ENCODE data around the gene SLC1A4.

DNA sequence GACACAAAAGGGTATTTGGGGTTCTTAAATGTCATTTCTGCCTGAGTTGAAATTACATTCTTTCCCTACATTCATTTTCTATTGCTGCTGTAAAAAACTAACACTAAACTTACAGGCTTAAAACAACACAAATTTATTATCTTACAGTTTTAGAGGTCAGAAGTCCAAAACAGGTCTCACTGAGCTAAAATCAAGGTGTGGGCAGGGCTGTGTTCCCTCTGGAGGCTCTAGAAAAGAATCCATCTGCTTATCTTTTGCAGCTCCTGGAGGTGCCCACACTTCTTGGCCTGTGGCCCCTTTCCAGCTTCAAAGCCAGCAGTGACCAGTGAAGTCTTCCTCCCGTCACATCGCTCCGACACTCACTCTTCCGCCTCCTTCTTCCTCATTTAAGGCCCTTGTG lies 23.2 kb upstream of the SLC1A4 start:
- no peak for TF ChIP-seq POLR2A (IDR thresholded peaks at IDR 0.05)
- TF ChIP-seq, protein P1, sequence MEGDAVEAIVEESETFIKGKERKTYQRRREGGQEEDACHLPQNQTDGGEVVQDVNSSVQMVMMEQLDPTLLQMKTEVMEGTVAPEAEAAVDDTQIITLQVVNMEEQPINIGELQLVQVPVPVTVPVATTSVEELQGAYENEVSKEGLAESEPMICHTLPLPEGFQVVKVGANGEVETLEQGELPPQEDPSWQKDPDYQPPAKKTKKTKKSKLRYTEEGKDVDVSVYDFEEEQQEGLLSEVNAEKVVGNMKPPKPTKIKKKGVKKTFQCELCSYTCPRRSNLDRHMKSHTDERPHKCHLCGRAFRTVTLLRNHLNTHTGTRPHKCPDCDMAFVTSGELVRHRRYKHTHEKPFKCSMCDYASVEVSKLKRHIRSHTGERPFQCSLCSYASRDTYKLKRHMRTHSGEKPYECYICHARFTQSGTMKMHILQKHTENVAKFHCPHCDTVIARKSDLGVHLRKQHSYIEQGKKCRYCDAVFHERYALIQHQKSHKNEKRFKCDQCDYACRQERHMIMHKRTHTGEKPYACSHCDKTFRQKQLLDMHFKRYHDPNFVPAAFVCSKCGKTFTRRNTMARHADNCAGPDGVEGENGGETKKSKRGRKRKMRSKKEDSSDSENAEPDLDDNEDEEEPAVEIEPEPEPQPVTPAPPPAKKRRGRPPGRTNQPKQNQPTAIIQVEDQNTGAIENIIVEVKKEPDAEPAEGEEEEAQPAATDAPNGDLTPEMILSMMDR (IDR thresholded peaks at IDR 0.05): no peak
